Ishikawa (cell line): ENCODE measurements around the gene CNTNAP2.

Experiments
- CEBPB ChIP-seq: IDR thresholded peaks from 2 replicates; pipeline ENCODE4 v1.6.1; 2012
- FOXM1 ChIP-seq: IDR thresholded peaks from 2 replicates; pipeline ENCODE4 v1.6.1; 2012; ENCODE audit warnings: low read depth, borderline replicate concordance
- RAD21 ChIP-seq: IDR thresholded peaks from 2 replicates; pipeline ENCODE4 v1.6.1; 2012; ENCODE audit warnings: low read depth
- TAF1 ChIP-seq: IDR thresholded peaks from 2 replicates; pipeline ENCODE4 v1.6.1; 2012; ENCODE audit warnings: low read depth, mild to moderate bottlenecking
- YY1 ChIP-seq: IDR thresholded peaks from 2 replicates; pipeline ENCODE4 v1.6.1; 2012; ENCODE audit warnings: low read depth
- TF ChIP-seq, protein P1 (sequence below): IDR thresholded peaks from 2 replicates; pipeline ENCODE4 v1.6.1; 2012
- TF ChIP-seq, protein P2 (sequence below): IDR thresholded peaks from 2 replicates; pipeline ENCODE4 v1.6.1; 2012

DNA sequence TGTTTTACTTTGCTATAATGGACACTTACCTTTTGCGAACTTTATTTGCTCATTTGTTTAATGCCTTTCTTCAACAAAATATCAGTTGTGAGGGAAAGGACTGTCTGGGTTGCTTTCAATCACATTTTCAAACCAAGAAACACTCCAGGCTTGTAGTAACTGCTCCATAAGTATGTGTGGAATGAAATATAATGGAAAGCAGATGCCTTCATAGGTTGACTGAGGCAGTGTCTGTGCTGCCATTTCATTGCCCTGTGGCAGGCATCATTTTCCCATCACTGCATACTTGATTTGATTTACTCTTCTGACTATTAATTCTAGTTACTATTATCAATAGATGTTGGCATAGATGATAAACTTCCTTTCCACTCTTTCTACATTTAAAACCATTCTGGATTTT lies 762.3 kb downstream of the CNTNAP2 start:
- TF ChIP-seq, protein P1, sequence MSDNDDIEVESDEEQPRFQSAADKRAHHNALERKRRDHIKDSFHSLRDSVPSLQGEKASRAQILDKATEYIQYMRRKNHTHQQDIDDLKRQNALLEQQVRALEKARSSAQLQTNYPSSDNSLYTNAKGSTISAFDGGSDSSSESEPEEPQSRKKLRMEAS: no peak
- no peak for TF ChIP-seq YY1
- no peak for TF ChIP-seq RAD21
- no peak for TF ChIP-seq CEBPB
- no peak for TF ChIP-seq FOXM1
- TF ChIP-seq, protein P2, sequence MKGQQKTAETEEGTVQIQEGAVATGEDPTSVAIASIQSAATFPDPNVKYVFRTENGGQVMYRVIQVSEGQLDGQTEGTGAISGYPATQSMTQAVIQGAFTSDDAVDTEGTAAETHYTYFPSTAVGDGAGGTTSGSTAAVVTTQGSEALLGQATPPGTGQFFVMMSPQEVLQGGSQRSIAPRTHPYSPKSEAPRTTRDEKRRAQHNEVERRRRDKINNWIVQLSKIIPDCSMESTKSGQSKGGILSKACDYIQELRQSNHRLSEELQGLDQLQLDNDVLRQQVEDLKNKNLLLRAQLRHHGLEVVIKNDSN: no peak
- no peak for TF ChIP-seq TAF1
